SK-N-MC (cell line): ENCODE results near the gene OCEL1.

Experiments used
- EZH2 ChIP-seq: fragments of 200-600 bp; sonication (generic); IDR thresholded peaks from one replicate; pipeline ENCODE4 v1.6.1; 2017; ENCODE audit warnings: antibody characterized with exemption
- FOXP2 ChIP-seq: optimal IDR thresholded peaks from 2 replicates; pipeline ENCODE3; 2011; ENCODE audit warnings: mild to moderate bottlenecking, moderate library complexity; ENCODE audit not compliant: insufficient read depth; ENCODE audit errors: extremely low read length, control extremely low read depth
- POLR2AphosphoS5 ChIP-seq: IDR thresholded peaks from 2 replicates; pipeline ENCODE4 v1.6.1; 2012; ENCODE audit warnings: mild to moderate bottlenecking, low read depth, low read length, borderline replicate concordance

- no peak for TF ChIP-seq POLR2AphosphoS5
- no peak for TF ChIP-seq FOXP2
- TF ChIP-seq EZH2, result no peak
Observed at GRCh38 chr19:17259934-17260333, 33.9 kb downstream of the OCEL1 start.
